Measurements from ENCODE around the gene MAP4K4.

Gene MAP4K4

DNA sequence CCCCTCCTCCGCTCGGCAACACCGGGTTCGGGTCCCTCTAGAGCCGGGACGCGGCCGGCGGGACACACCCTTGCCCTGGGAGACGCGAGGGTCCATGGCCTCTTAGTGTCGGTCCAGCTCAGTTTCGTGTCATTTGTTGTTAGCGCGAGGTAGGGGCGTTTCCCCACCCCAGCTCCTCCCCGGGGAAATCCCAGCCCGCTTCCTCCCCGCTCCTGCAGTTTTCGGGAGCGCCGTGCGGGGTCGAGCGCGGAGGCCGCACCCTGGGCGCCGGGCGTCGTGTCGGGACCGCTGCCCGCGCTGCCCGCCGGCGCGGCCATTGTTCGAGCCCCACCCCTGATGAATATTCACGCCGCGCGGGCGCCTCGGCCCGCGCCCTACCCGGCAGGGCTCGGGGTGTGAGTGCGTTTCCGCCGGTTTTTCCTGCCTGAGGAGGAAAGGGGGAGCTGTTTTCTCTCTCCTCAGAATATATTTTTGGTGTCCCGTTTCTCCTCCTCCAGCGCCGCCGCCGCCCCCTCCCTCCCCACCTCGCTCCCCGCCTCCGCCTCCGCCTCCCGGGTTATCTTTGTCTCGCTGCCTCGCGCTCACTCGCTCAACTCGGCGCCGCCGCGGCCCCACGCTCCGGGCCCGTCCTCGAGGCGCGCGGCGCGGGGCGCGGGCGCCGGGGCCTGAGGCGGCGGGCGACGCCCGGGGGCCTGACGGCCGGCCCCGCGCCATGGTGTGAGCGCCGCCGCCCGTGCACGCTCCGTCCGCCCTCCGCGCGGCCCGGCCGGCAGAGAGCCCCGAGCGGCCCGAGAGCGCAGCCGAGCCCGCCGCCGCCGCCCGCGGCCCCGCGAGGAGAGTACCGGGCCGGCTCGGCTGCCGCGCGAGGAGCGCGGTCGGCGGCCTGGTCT, at the start of gene MAP4K4:
TSS of gene MAP4K4 (plus strand) at position 584 of the 890 bp plus-strand sequence. CDS start 374 bp downstream, outside the sequence.
- peak; percentile 80 for DNase-seq (ENCODE audit: low spot score)

- DNase-seq (ENCODE audit: low spot score): no peak
Observed at GRCh38 chr2:101653469-101653868, 44.0 kb upstream of the MAP4K4 start.

- no peak for DNase-seq (ENCODE audit: low spot score)
Observed at GRCh38 chr2:101655702-101656422, 41.6 kb upstream of the MAP4K4 start.

- no peak for DNase-seq (ENCODE audit: low spot score)
Observed at GRCh38 chr2:101657787-101658186, 39.7 kb upstream of the MAP4K4 start.

DNA sequence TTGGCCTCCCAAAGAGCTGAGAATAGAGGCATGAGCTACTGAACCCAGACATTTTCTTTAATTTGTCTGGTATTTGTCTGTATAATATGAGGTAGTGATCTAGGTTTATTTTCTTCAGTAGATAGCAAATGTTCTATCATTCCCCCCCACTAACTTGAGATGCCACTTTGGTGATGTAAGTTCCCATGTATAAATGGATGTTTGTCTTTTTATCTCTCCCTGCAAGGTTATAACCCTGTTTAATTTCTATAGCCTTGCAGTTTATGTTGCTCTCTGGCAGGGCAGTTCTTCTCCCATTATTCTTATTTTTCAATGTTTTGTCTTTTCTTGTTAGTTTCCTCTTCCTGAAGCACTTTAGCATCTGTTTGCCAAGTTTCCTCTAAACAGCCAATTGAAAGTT, 39.1 kb upstream of the MAP4K4 start:
- DNase-seq (ENCODE audit: low spot score): no peak

DNA sequence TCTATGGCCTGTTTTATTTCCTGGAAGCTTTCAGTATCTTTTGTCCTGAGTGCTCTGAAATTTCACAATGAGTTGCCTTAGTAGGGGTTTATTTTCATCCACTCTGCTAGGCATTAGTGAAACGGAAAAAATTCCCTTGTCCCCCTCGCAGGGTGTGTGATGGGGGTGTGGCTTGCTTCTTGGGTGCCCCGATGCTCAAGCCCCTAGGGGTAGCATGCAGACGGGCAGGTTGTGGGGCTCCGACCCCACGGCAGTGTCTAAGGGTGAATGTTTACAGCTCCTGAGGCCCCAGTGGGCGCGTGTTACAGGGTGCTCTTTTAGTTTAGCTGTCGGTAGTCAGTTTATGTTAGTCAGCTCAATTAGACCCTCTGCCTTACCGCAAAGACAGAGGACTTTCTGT, 32.2 kb upstream of the MAP4K4 start:
- DNase-seq (ENCODE audit: low spot score): no peak

GRCh38 chr2:101667823-101668222, 29.7 kb upstream of the MAP4K4 start:
- no peak for DNase-seq (ENCODE audit: low spot score)

- no peak for DNase-seq (ENCODE audit: low spot score)
Observed at GRCh38 chr2:101672047-101672446, 25.5 kb upstream of the MAP4K4 start.

GRCh38 chr2:101673920-101674319, 23.6 kb upstream of the MAP4K4 start:
- no peak for DNase-seq (ENCODE audit: low spot score)

DNA sequence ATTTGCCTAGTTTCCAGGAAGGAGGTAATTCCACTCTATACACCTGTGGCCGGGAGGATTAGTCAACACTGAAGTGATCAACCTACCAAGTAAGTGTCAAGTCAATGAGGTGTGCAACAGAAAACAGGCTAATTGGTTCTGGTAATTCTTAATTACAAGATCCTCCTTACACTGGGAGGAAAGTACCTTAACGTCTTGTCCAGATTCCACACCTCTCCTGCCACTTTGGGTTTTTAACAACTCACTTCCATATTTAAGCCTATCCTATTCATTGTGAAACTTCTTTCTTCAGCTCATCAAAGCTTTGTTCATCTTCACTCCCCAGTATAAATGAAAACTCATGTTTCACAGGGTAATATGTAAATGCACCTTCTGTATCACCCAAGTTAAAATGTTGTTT, 22.0 kb upstream of the MAP4K4 start:
- no peak for DNase-seq (ENCODE audit: low spot score)

GRCh38 chr2:101676674-101677073, 20.8 kb upstream of the MAP4K4 start:
- DNase-seq (ENCODE audit: low spot score): no peak

DNA sequence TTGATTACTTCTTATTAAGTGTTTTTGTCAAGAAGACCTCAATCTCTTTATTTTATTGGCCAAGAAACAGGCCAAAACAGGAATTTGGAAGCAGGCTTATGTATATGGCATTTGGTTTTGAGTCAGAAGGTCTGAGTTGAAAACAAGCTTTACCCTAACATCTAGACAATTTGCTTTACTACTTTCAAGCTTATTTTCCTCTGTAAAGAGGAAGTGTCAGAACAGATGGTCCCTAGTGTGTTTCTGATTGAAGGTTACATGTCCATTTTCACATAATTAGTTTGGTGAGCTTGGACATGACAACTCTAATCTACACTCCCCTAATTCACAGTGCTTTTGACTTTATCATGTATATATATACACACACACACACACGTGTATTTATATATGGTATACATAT, 19.8 kb upstream of the MAP4K4 start:
- no peak for DNase-seq (ENCODE audit: low spot score)

DNA sequence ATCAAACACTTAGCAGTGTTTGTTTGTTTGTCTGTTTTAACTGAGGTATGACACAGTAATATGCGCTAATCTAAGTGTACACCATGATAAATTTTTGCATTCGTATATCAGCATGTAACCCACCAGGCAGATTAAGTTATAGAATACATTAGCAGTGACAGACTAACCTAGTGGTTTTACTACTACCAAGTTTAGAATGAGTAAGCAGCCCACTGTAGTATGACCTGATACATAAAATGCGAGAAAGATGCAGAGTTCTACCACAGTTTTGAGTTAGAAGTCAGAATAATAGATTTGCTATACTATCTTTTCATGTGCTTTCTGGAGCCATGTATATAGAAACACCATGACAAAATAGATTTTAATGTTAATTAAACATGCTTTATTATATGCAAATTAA, 19.1 kb upstream of the MAP4K4 start:
- DNase-seq (ENCODE audit: low spot score): no peak

DNA sequence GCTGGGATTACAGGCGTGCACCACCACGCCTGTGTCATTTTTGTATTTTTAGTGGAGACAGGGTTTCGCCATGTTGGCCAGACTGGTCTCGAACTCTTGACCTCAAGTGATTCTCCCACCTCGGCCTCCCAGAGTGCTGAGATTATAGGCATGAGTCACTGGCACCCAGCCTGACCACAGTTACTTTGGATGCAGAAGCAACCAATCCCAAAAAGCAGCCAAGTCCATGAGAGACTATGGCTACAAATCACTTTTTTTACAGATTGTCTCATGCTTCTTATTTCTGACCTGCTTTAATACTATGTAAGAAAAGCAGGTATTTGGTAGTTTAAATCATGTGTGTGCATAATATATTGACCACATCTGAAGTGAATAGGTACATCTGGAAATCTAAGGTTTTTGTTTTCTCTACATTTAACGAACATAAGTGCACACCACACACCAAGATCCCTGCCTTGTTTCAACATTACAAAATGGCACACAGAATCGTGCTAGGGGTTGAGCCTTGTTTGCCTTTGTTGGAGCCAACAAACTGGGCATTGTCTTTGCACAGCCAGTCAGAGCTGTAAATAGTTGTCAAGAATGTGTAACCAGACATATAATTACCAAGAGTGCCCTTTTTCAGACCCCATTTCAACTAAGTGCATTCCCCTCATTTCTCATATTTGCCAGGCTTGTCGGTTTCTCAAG, 18.3 kb upstream of the MAP4K4 start:
- DNase-seq (ENCODE audit: low spot score): no peak

DNA sequence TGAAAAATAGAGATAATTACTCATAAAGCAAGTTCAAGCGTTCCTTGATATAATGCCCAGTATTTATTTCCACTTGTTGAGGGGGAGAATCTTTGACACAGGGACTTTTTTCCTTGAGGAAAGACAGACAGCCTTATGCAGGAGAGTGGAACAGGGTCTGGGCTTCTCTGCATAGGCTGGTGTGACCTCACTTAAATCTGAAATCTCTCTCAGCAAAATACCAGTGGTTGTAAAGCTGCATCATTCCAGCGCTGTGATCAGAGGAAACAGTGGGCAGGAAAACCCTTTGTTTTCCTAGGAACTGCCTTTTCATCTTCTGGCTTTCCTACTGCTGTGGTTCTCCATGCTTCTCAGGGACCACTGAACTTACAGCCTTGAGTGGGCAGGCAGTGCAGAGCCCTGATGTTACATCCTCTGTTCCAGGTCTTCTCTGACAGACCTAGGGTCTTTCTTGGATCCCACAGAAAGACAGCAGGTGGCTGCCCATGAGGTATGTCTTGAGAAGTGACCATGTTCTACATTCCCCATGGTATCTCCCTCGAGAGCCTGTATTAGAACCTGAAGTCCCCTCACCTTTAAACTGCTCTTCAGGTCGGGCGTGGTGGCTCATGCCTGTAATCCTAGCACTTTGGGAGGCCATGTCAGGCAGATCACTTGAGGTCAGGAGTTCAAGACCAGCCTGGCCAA, 17.6 kb upstream of the MAP4K4 start:
- DNase-seq (ENCODE audit: low spot score): no peak

- peak; percentile 74 for DNase-seq (ENCODE audit: low spot score)
Observed at GRCh38 chr2:101682311-101682710, 15.2 kb upstream of the MAP4K4 start.

- no peak for DNase-seq (ENCODE audit: low spot score)
Observed at GRCh38 chr2:101684313-101684712, 13.2 kb upstream of the MAP4K4 start.

DNA sequence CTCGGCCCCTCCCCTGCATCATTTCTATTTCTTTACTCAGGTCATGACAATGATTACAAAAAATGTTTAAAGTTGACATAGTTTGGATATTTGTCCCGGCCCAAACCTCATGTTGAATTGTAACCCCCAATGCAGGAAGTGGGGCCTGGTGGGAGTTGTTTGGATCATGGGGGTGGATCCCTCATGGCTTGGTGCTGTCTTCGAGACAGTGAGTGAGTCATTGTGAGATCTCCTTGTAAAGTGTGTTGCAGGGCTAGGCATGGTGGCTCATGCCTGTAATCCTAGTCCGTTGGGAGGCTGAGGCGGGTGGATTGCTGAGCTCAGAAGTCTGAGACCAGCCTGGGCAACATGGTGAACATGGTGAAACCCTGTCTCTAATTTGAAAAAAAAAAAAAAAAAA, 9.2 kb upstream of the MAP4K4 start:
- DNase-seq (ENCODE audit: low spot score): no peak

GRCh38 chr2:101689114-101689825, 8.2 kb upstream of the MAP4K4 start:
- peak; percentile 54 for DNase-seq (ENCODE audit: low spot score)

DNA sequence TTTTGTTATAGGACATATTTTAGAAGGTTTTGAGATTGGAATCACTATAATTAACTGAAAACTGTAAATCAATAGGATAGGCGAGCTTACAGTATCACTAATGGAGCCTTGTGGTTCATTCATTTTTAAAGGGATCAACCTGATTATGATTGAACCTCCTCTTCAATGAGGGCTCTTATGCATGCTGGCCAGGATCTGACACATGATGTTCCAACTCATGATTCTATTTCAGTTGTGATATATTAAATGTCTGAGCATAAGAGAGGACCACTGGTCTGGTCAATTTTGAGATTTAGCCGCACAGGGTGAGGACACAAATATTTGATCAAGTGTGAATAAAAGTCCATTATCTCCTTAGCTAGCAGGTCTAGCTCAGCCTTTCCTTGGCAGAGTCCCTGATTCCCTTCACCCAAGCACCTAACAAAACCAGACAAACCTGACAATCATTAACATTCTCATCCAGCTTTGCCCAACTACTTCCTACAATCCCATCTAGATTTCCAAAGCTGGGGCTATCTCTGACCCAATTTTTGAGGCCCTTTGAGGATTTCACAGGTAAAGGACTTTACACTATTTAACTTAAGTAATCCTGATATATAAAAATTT, 6.9 kb upstream of the MAP4K4 start:
- no peak for DNase-seq (ENCODE audit: low spot score)

DNA sequence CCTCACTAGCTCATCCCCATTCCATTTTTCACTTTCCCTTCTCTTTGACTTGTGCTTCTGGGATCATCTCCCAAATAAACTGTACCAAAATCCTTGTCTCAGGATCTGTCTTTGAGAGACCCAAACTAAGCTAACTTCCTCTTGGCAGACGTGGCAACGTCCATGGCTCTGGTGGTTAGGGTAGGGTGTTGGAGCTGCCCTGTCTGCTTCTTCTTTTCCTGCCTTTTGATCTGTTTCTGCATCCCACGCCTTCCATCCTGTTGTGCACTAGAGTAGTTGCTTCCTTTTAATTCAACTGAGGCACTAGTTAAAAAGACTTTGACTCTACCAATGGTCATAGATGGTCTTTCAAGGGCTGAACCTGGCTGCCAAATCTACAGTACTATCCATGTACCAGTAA, 5.5 kb upstream of the MAP4K4 start:
- DNase-seq (ENCODE audit: low spot score): no peak

Data from hematopoietic multipotent progenitor cell treated with erythropoietin and hydrocortisone succinate and interleukin-3 and kit ligand, for 15 days (in vitro differentiated cells).